KMS-11 (cell line): ENCODE measurements around the gene PRKG1.

ENCODE experiments used
- H2AFZ ChIP-seq: fragments of 200-600 bp; sonication (generic); 2 replicates; pipeline ENCODE4 v1.6.1; 2016; ENCODE audit warnings: antibody characterized with exemption, mixed run types, low read depth
- H3K27ac ChIP-seq: fragments of 200-600 bp; sonication (generic); 2 replicates; pipeline ENCODE4 v1.6.1; 2016; ENCODE audit warnings: mild to moderate bottlenecking, mixed run types
- H3K27me3 ChIP-seq: fragments of 200-600 bp; sonication (generic); 2 replicates; pipeline ENCODE4 v1.6.1; 2017; ENCODE audit warnings: mild to moderate bottlenecking, low read depth, mixed run types, moderate library complexity; ENCODE audit not compliant: insufficient read depth
- H3K36me3 ChIP-seq: fragments of 200-600 bp; sonication (generic); 2 replicates; pipeline ENCODE4 v1.6.1; 2017; ENCODE audit warnings: mild to moderate bottlenecking, mixed run types; ENCODE audit not compliant: insufficient read depth
- H3K4me1 ChIP-seq: fragments of 200-600 bp; sonication (generic); 2 replicates; pipeline ENCODE4 v1.6.1; 2016; ENCODE audit warnings: mild to moderate bottlenecking, low read depth, mixed run types; ENCODE audit not compliant: poor library complexity, severe bottlenecking
- H3K4me2 ChIP-seq: fragments of 200-600 bp; sonication (generic); 2 replicates; pipeline ENCODE4 v1.7.0; 2016; ENCODE audit warnings: mild to moderate bottlenecking, mixed run types
- H3K4me3 ChIP-seq: fragments of 200-600 bp; sonication (generic); IDR thresholded peaks from 2 replicates; pipeline ENCODE4 v1.6.1; 2017; ENCODE audit warnings: low read depth, low read length, mixed read lengths; ENCODE audit not compliant: insufficient read depth
- H3K79me2 ChIP-seq: fragments of 200-600 bp; sonication (generic); 2 replicates; pipeline ENCODE4 v1.6.1; 2016; ENCODE audit warnings: low read depth, mixed run types; ENCODE audit not compliant: insufficient read depth
- H3K9ac ChIP-seq: fragments of 200-600 bp; sonication (generic); 2 replicates; pipeline ENCODE4 v1.6.1; 2016; ENCODE audit warnings: mild to moderate bottlenecking, mixed run types
- H4K20me1 ChIP-seq: fragments of 200-600 bp; sonication (generic); 2 replicates; pipeline ENCODE4 v1.6.1; 2016; ENCODE audit warnings: mild to moderate bottlenecking, mixed run types; ENCODE audit not compliant: insufficient read depth
- CTCF ChIP-seq: fragments of 200-600 bp; sonication (generic); conservative IDR thresholded peaks from 2 replicates; pipeline ENCODE4 v1.6.1; 2017; ENCODE audit warnings: low read depth, mild to moderate bottlenecking, antibody characterized with exemption, low read length, moderate library complexity, mixed read lengths

Gene PRKG1

GRCh38 chr10:51178634-51179033 lies 104.3 kb downstream of the PRKG1 start:
- no peak overlapping the region for H3K27ac ChIP-seq
- H2AFZ ChIP-seq = no peak overlapping the region
- H3K36me3 ChIP-seq = no peaks in the 10 kb centered on the region
- TF ChIP-seq CTCF = no peak
- H3K9ac ChIP-seq = no peak overlapping the region
- no peaks in the 10 kb centered on the region for H3K27me3 ChIP-seq
- H3K79me2 ChIP-seq = no peaks in the 10 kb centered on the region
- no peaks in the 10 kb centered on the region for H3K4me1 ChIP-seq
- no peaks in the 10 kb centered on the region for H4K20me1 ChIP-seq
- no peak overlapping the region for H3K4me2 ChIP-seq
- H3K4me3 ChIP-seq = no peak overlapping the region

GRCh38 chr10:51180141-51180540 lies 105.9 kb downstream of the PRKG1 start:
- Histone ChIP-seq H3K79me2 (no peaks in the 10 kb centered on the region), H3K4me3 (no peak overlapping the region), H2AFZ (no peak overlapping the region), H3K9ac (no peak overlapping the region), H3K27ac (no peak overlapping the region), H3K36me3 (no peaks in the 10 kb centered on the region), H3K4me1 (no peaks in the 10 kb centered on the region), H4K20me1 (no peaks in the 10 kb centered on the region), H3K27me3 (no peaks in the 10 kb centered on the region), H3K4me2 (no peak overlapping the region)
- TF ChIP-seq CTCF = no peak

GRCh38 chr10:51183783-51184182 lies 109.5 kb downstream of the PRKG1 start:
- H4K20me1 ChIP-seq = no peaks in the 10 kb centered on the region
- no peak overlapping the region for H3K27ac ChIP-seq
- H3K4me3 ChIP-seq = no peak overlapping the region
- no peak for TF ChIP-seq CTCF
- H3K27me3 ChIP-seq = no peaks in the 10 kb centered on the region
- H3K4me2 ChIP-seq = no peak overlapping the region
- no peak overlapping the region for H3K9ac ChIP-seq
- no peaks in the 10 kb centered on the region for H3K36me3 ChIP-seq
- no peaks in the 10 kb centered on the region for H3K4me1 ChIP-seq
- H2AFZ ChIP-seq = no peak overlapping the region
- no peaks in the 10 kb centered on the region for H3K79me2 ChIP-seq

GRCh38 chr10:51186361-51186760 lies 112.1 kb downstream of the PRKG1 start:
- Histone ChIP-seq H3K4me2 (no peak overlapping the region), H3K4me1 (no peaks in the 10 kb centered on the region), H3K4me3 (no peak overlapping the region), H2AFZ (no peak overlapping the region), H3K36me3 (no peaks in the 10 kb centered on the region), H3K27ac (no peak overlapping the region), H3K27me3 (no peaks in the 10 kb centered on the region), H3K79me2 (no peaks in the 10 kb centered on the region), H4K20me1 (no peaks in the 10 kb centered on the region), H3K9ac (no peak overlapping the region)
- TF ChIP-seq CTCF = no peak

- Histone ChIP-seq H3K4me2 (no peak overlapping the region), H3K4me1 (no peaks in the 10 kb centered on the region), H3K4me3 (no peak overlapping the region), H3K36me3 (no peaks in the 10 kb centered on the region), H3K79me2 (no peaks in the 10 kb centered on the region), H3K27me3 (no peaks in the 10 kb centered on the region), H3K9ac (no peak overlapping the region), H3K27ac (no peak overlapping the region), H2AFZ (no peak overlapping the region), H4K20me1 (no peaks in the 10 kb centered on the region)
- no peak for TF ChIP-seq CTCF
These were observed 113.7 kb downstream of the PRKG1 start for GRCh38 chr10:51188008-51188407.
